Right lobe of liver (tissue), 4 donors: Measurements from ENCODE around the gene RASSF1.
A peak's percentile ranks its signal among the peaks of the same experiment; 100 is the strongest.

ENCODE experiments used
- CTCF ChIP-seq, 4 donors: fragments of 200-600 bp in 3 of 4; fragments of 450-650 bp in 1 of 4; IDR thresholded peaks; one replicate each; pipeline versions ENCODE4 v1.5.1 to v1.8.0; 2016 to 2022; ENCODE audit warnings: antibody characterized with exemption in 4 of 4, mild to moderate bottlenecking in 2 of 4
- POLR2A ChIP-seq: fragments of 450-650 bp; IDR thresholded peaks from one replicate; pipeline ENCODE4 v1.6.1; 2017; ENCODE audit warnings: antibody characterized with exemption, mild to moderate bottlenecking
- donor health status: DM: no; HTN: no; CAD: no.
- donor health status: DM: no; HTN: no; CAD: no.
- donor health status: DM: no; HTN: yes; CAD: no.

- TF ChIP-seq CTCF (IDR thresholded peaks at IDR 0.05) (no peak), POLR2A (peak; percentile 66)
These were observed 18.5 kb upstream of the RASSF1 start, which contains the start of gene TMEM115 for GRCh38 chr3:50358911-50359759.
